Heart left ventricle (tissue), 16 donors: ENCODE data around the gene SORBS1. TPM values are rescaled to one million over a fixed set of nuclear protein-coding genes. Genes with fewer than 3 reads are reported as not detected.

Experiments used
- ATAC-seq, 4 donors: fragments of 200-7000 bp; cut with Tn5 transposase; one replicate each; pipeline ENCODE4 v1.9.1; 2020 to 2022; ENCODE audit warnings: moderate library complexity in 4 of 4, mild to moderate bottlenecking in 3 of 4, moderate number of reproducible peaks in 1 of 4
- DNase-seq, 5 donors: peaks; one replicate each; pipeline ENCODE4 v3.0.0-alpha.2; 2020
- H3K27ac ChIP-seq, 12 donors: fragments of 200-600 bp; sonication (generic) in 4 of 12; one replicate each; pipeline versions ENCODE4 v1.5.0 to v1.8.0; 2016 to 2022; ENCODE audit warnings: mild to moderate bottlenecking in 2 of 12
- H3K27me3 ChIP-seq, 9 donors: fragments of 200-600 bp; sonication (generic) in 2 of 9; one replicate each; pipeline versions ENCODE4 v1.5.1 to v1.8.0; 2016 to 2022; ENCODE audit warnings: mild to moderate bottlenecking in 3 of 9
- H3K36me3 ChIP-seq, 9 donors: fragments of 200-600 bp; sonication (generic) in 2 of 9; one replicate each; pipeline versions ENCODE4 v1.5.0 to v1.8.0; 2018 to 2022; ENCODE audit warnings: mild to moderate bottlenecking in 2 of 9
- H3K4me1 ChIP-seq, 12 donors: fragments of 200-600 bp; sonication (generic) in 4 of 12; one replicate each; pipeline versions ENCODE4 v1.5.0 to v1.8.0; 2016 to 2022; ENCODE audit warnings: mild to moderate bottlenecking in 3 of 12
- H3K4me3 ChIP-seq, 12 donors: fragments of 200-600 bp; sonication (generic) in 4 of 12; one replicate each; pipeline versions ENCODE4 v1.5.0 to v1.8.0; 2017 to 2022; ENCODE audit warnings: mild to moderate bottlenecking in 9 of 12, moderate library complexity in 4 of 12
- H3K9me3 ChIP-seq, 12 donors: fragments of 200-600 bp; sonication (generic) in 4 of 12; one replicate each; pipeline versions ENCODE4 v1.5.0 to v1.8.0; 2016 to 2022; ENCODE audit warnings: mild to moderate bottlenecking in 1 of 12
- POLR2A ChIP-seq, 2 donors: fragments of 450-650 bp; IDR thresholded peaks; one replicate each; pipeline ENCODE4 v1.6.1; 2017; ENCODE audit warnings: antibody characterized with exemption in 2 of 2, mild to moderate bottlenecking in 2 of 2, moderate library complexity in 2 of 2
- WGBS, 4 donors: extraction: QIAGEN DNeasy Blood & Tissue Kit in 2 of 4; methylation state at CpG; one replicate each; pipeline versions ENCODE4 v1.1.5 to v1.1.7; 2013 to 2018; 5-methylcytosine and 5-hydroxymethylcytosine counted together
- intact Hi-C, 10 donors: fragments of 100-400 bp; cut with DNase I; formaldehyde crosslinking; loops; one replicate each; pipeline versions ENCODE4 v1.11.1 to v1.14.2; 2022
- polyA plus RNA-seq, 2 donors: library from polyadenylated mRNA; stranded (reverse); fragments of 200-250 nt; gene quantifications; one replicate each; pipeline ENCODE4 v1.2.3, GENCODE V29; 2013
- total RNA-seq, 9 donors: library from RNA; depleted of rRNA in 2 of 9; stranded (reverse); fragments of >200 nt in 2 of 9; fragmentation: NEBNext Ultra II Directional in 3 of 9; extraction: Animal tissue kit (Norgen Biotek cat#: 25700) in 3 of 9; gene quantifications; one replicate each; pipeline versions ENCODE4 v1.1.0 to v1.2.4, GENCODE V29; 2016 to 2023
- TF ChIP-seq, protein P1 (sequence below), 12 donors: fragments of 200-600 bp; sonication (generic) in 4 of 12; IDR thresholded peaks; one replicate each; pipeline versions ENCODE4 v1.5.0 to v1.8.0; 2018 to 2022; ENCODE audit warnings: antibody characterized with exemption in 12 of 12, mild to moderate bottlenecking in 5 of 12
- donor health status: ischemic (EF 13 %, LVEDD 7.1; RV severe dilation, severe dysfunction).
- donor health status: healthy with polysubstance abuse.
- donor health status: DM: no; HTN: yes; CAD: no.
- donor health status: DM: no; HTN: no; CAD: no.
- donor health status: ischemic (EF 25% LVEDD 6.9; RV normal size, moderate dysfunction).
- donor health status: ischemic (EF 25% LVEDD 5.7; RV mildly dilated, moderate dysfunction).
- donor health status: healthy.
- donor health status: DM: yes; HTN: yes; CAD: no.
- donor health status: ischemic (EF 35%, LVEDD 5.7; RV mildly dilated, moderate dysfunction).
- donor health status: nonischemic (EF 11% LVEDD 7.7; RV severe dilation, severe dysfunction).
- donor health status: DM: yes; HTN: yes; CAD: no.
- donor health status: PGD.
- donor health status: ischemic (EF 29% LVEDD 5.4; RV normal size, mild dysfunction).
- donor health status: nonischemic (EF 23%, LVEDD 6.1; RV moderate dilation, normal function).

The SORBS1 gene
- total and polyA plus RNA-seq, 11 donors = 355 to 1,440 (median 886) TPM

DNA sequence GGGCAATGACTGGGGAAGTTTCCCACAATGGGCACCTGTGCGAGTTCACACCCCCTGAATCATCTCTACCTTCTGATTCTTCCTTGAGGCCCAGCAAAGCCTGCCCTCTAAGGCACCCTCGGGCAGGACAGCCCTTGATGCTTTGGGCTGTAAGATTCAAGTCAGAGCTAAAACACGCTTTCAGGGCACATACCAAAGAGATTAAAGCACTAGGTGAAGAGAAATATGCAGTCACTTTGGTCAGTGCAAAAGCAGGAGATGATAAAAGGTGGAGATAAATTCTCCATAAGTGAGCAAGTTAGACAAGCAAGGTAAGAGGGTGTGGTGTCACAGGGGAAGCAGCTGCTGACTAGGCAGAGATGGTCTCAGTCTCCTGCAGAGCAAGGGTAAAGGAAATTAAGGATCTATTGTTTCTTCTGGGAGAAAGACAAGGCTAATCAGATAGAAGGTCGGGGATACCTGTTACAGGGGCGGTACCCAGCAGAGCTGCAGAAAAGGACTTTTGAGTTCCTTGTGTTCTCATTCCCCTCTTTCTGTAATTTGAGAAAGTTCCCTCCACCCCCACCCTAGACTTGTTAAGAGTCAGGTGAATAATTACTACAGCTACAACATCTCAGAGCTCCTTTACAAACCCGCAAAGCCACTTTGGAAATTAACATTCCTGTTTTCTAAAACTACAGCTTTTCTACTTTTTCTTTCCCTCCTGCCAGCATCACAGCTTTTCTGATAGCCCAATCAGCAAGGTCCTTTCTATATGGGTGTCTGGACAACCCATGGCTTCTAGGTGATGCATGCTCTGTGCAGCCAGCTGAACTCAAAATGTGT is 296.7 kb downstream of the SORBS1 start:
- H3K36me3 ChIP-seq = peaks cover 0 to 80% (median 40%) of the 10 kb centered on the region in 9 donors
- WGBS, 4 donors = 69 to 83% (median 77%) methylated on average over 6 of the region's 6 CpGs
- peak overlapping the region in 2 of 12 donors; percentile 39 to 87 for H3K27ac ChIP-seq
- intact Hi-C loops = loop anchor here in 2 of 10 donors (5.0 to 10.0 kb wide), 2 partner anchors 68 to 70 kb away; no protein-coding TSS in a partner anchor
- DNase-seq = no peak
- no peak for ATAC-seq
- TF ChIP-seq POLR2A (IDR thresholded peaks at IDR 0.05) = no peak
- TF ChIP-seq, protein P1, sequence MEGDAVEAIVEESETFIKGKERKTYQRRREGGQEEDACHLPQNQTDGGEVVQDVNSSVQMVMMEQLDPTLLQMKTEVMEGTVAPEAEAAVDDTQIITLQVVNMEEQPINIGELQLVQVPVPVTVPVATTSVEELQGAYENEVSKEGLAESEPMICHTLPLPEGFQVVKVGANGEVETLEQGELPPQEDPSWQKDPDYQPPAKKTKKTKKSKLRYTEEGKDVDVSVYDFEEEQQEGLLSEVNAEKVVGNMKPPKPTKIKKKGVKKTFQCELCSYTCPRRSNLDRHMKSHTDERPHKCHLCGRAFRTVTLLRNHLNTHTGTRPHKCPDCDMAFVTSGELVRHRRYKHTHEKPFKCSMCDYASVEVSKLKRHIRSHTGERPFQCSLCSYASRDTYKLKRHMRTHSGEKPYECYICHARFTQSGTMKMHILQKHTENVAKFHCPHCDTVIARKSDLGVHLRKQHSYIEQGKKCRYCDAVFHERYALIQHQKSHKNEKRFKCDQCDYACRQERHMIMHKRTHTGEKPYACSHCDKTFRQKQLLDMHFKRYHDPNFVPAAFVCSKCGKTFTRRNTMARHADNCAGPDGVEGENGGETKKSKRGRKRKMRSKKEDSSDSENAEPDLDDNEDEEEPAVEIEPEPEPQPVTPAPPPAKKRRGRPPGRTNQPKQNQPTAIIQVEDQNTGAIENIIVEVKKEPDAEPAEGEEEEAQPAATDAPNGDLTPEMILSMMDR (IDR thresholded peaks at IDR 0.05) = no peak
- no peaks in the 10 kb centered on the region for H3K9me3 ChIP-seq
- H3K4me3 ChIP-seq = no peak overlapping the region
- H3K4me1 ChIP-seq = peaks cover 22 to 86% (median 63%) of the 10 kb centered on the region in 12 donors
- no peaks in the 10 kb centered on the region for H3K27me3 ChIP-seq

DNA sequence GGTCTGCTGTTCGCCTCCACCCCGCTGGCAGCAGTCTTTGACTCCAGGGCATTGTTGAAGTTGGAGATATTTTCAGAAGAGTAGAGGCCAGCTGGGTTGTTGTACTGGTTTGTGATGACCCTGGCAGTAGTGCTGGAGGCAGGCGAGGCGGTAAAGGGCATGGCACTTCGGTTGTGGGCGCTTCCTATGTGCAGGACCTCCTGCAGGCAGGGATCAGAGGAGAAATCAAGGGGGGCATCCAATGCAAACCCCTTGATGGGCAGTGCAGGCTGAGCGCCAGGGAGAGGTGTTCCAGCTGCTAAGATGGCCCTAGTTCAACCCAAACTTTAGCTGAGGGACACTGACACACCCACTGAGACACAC is 297.3 kb downstream of the SORBS1 start:
- DNase-seq = no peak

DNA sequence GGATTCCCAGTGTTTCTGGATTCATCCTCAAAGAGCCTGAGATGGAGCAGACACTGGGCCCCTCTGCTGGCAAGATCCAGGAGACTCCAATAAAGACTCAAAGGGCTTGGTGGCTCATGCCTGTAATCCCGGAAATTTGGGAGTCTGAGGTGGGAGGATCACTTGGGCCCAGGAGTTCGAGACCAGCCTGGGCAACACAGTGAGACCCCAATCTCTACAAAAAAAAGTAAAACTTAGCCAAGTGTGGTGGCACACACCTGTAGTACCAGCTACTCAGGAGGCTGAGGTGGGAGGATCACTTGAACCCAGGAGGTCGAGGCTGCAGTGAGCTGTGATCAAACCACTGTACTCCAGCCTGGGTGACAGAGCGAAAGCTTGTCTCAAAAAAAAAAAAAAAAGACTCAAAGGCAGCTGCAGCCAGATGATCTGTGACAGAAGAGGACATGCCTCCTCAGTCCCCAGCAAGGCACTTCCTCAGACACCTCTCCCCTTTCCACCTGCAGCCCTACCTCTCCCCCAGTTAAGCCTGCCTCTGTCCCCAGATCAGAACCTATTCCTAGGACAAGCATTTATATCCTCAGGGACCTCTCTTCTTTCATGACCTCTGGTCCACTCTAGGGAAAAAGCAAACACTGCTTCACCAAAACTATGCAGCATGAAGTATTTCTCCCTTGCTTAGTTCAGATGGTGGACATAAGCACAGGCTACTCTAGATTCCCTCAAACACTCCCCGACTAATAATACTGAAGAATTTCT is 298.2 kb downstream of the SORBS1 start:
- DNase-seq (no peak), ATAC-seq (no peak)
- no peaks in the 10 kb centered on the region for H3K27me3 ChIP-seq
- peaks cover 0 to 87% (median 43%) of the 10 kb centered on the region in 9 donors for H3K36me3 ChIP-seq
- no peaks in the 10 kb centered on the region for H3K9me3 ChIP-seq
- TF ChIP-seq POLR2A (IDR thresholded peaks at IDR 0.05) = no peak
- TF ChIP-seq, protein P1 (IDR thresholded peaks at IDR 0.05) = no peak
- 69 to 92% (median 74%) methylated on average over 5 of the region's 5 CpGs for WGBS, 4 donors
- no peak overlapping the region for H3K4me3 ChIP-seq
- peak overlapping the region in 2 of 12 donors; percentile 1 to 28 for H3K27ac ChIP-seq
- H3K4me1 ChIP-seq = peaks cover 16 to 73% (median 49%) of the 10 kb centered on the region in 12 donors
- intact Hi-C loops = loop anchor here in 1 of 10 donors (10.0 kb wide), 1 partner anchor 72 kb away; no protein-coding TSS in a partner anchor

More for the DNA sequence above, 297.3 kb downstream of the SORBS1 start:
- H3K27ac ChIP-seq = peak overlapping the region in 1 of 12 donors; percentile 1
- TF ChIP-seq, protein P1 (IDR thresholded peaks at IDR 0.05) = no peak
- TF ChIP-seq POLR2A (IDR thresholded peaks at IDR 0.05) = no peak
- no peaks in the 10 kb centered on the region for H3K27me3 ChIP-seq
- H3K4me3 ChIP-seq = no peak overlapping the region
- H3K9me3 ChIP-seq = no peaks in the 10 kb centered on the region
- peaks cover 19 to 82% (median 58%) of the 10 kb centered on the region in 12 donors for H3K4me1 ChIP-seq
- intact Hi-C loops = loop anchor here in 1 of 10 donors (10.0 kb wide), 1 partner anchor 71 kb away; no protein-coding TSS in a partner anchor
- no peak for ATAC-seq
- H3K36me3 ChIP-seq = peaks cover 0 to 83% (median 45%) of the 10 kb centered on the region in 9 donors
- 79 to 91% (median 84%) methylated on average over 7 of the region's 7 CpGs for WGBS, 4 donors
